Measurements from ENCODE around the gene PARVB. TPM values are rescaled to one million over a fixed set of nuclear protein-coding genes. Genes with fewer than 3 reads are reported as not detected.

Gene PARVB
- total and polyA plus RNA-seq, 2 of the 8 experiments (the other 6 are each of a cell fraction or from before 2014, with no cell fraction given), result 14.5 to 18.6 TPM

GRCh38 chr22:43995057-43995685 is 28.9 kb upstream of the PARVB start:
- Histone ChIP-seq H2BK20ac (ENCODE audit: low read length) (no peak overlapping the region), H3K79me2 (ENCODE audit: control insufficient read depth in 1 of 2, insufficient read depth in 2 of 2, low read length in 2 of 2) (no peaks in the 10 kb centered on the region), H3K14ac (ENCODE audit: insufficient read length) (no peak overlapping the region), H4K91ac (replicated peaks; ENCODE audit: insufficient read length, low read length) (no peak overlapping the region), H3K9me3 (ENCODE audit: insufficient read depth in 2 of 2, low read depth in 1 of 2, low read length in 1 of 2) (no peaks in the 10 kb centered on the region), H3K36me3 (ENCODE audit: control insufficient read depth in 2 of 4, insufficient read depth in 4 of 4, low read length in 3 of 4) (peaks cover 0 to 16% (median 14%) of the 10 kb centered on the region in 4 experiments; a peak in 5 of 8 replicates), H4K5ac (ENCODE audit: insufficient read length, low read depth, low read length) (no peak overlapping the region), H4K20me1 (replicated peaks in 1 of 2; ENCODE audit: control insufficient read depth in 1 of 2, insufficient read depth in 2 of 2, low read length in 2 of 2) (peaks cover 0 to 9% of the 10 kb centered on the region in 2 experiments), H3K27ac (ENCODE audit: low read depth, low read length) (no peak overlapping the region), H2AK5ac (ENCODE audit: low read depth, low read length) (no peak overlapping the region), H2BK12ac (ENCODE audit: low read depth, low read length) (no peak overlapping the region), H3K27me3 (replicated peaks in 1 of 4; ENCODE audit: control insufficient read depth in 3 of 4, extremely low read depth in 1 of 4, insufficient read depth in 3 of 4, low read length in 3 of 4) (no peaks in the 10 kb centered on the region), H3K18ac (ENCODE audit: extremely low read depth, low read length) (no peak overlapping the region), H4K8ac (ENCODE audit: extremely low read depth, insufficient read depth, low read length) (no peak overlapping the region), H3K4me3 (ENCODE audit: extremely low read depth in 1 of 4, insufficient read depth in 2 of 4, low read depth in 3 of 4, low read length in 4 of 4) (no peak overlapping the region), H3K23ac (ENCODE audit: insufficient read length) (no peak overlapping the region), H3K79me1 (ENCODE audit: low read depth, low read length) (no peaks in the 10 kb centered on the region), H3K23me2 (ENCODE audit: low read depth, low read length) (no peaks in the 10 kb centered on the region), H3K4ac (replicated peaks; ENCODE audit: insufficient read length, low read depth, low read length) (no peak overlapping the region), H2AFZ (ENCODE audit: low read length) (no peak overlapping the region), H2BK15ac (ENCODE audit: low read length) (no peak overlapping the region), H3K4me1 (replicated peaks in 1 of 4; ENCODE audit: control insufficient read depth in 3 of 4, insufficient read depth in 4 of 4, low read length in 3 of 4) (peaks cover 0 to 2% (median 1%) of the 10 kb centered on the region in 4 experiments; a peak in 3 of 7 replicates), H2BK5ac (ENCODE audit: low read depth, low read length) (no peak overlapping the region), H3K56ac (replicated peaks; ENCODE audit: insufficient read length, low read depth, low read length) (no peak overlapping the region), H3K9ac (replicated peaks in 1 of 4; ENCODE audit: extremely low read depth in 1 of 4, low read depth in 3 of 4, low read length in 3 of 4) (no peak overlapping the region), H2BK120ac (replicated peaks; ENCODE audit: low read depth, low read length) (no peak overlapping the region), H3K4me2 (ENCODE audit: insufficient read depth in 1 of 2, low read depth in 2 of 2, low read length in 2 of 2) (no peak overlapping the region)
- DNase-seq (ENCODE audit: low read depth in 1 of 2, low spot score in 2 of 2) (no peak), FAIRE-seq (no peak)
- ChIA-PET CTCF (ENCODE audit: partially characterized antibody) (interaction anchor here (0.7 to 5.7 kb wide), 12 partner anchors 9 to 631 kb away, joined by 3 to 69 read pairs (median 4); no protein-coding TSS in a partner anchor), POLR2A (ENCODE audit: partially characterized antibody) (interaction anchor here (0.6 kb wide), 1 partner anchor 42 kb away, joined by 3 read pairs; no protein-coding TSS in a partner anchor)
- WGBS, 2 experiments (ENCODE audit: extremely low coverage in 1 of 2, insufficient coverage in 1 of 2, insufficient read length in 1 of 2, insufficient replicate concordance in 2 of 2, low coverage in 1 of 2, low lambda C conversion rate in 2 of 2, missing lambda C conversion rate in 1 of 2), result 92% methylated on average over 15 of the region's 15 CpGs; no CpG with 5 or more reads in 1 of the 2 experiments
- TF ChIP-seq TAF1 (IDR thresholded peaks at IDR 0.05; ENCODE audit: low read depth, low read length), result no peak
- no peak for TF ChIP-seq ASH2L (IDR thresholded peaks at IDR 0.05; ENCODE audit: low read length)
- TF ChIP-seq JUND (IDR thresholded peaks at IDR 0.05; ENCODE audit: low read length), result no peak
- no peak for TF ChIP-seq EZH2 (IDR thresholded peaks at IDR 0.05; ENCODE audit: low read depth, low read length, severe bottlenecking)
- no peak for TF ChIP-seq SP2 (IDR thresholded peaks at IDR 0.05; ENCODE audit: low read length)
- TF ChIP-seq SIN3A (conservative IDR thresholded peaks at IDR 0.05 in 1 of 2, IDR thresholded peaks at IDR 0.05 in 1 of 2; ENCODE audit: low read depth in 1 of 2, low read length in 2 of 2), result no peak
- TF ChIP-seq MAFK (IDR thresholded peaks at IDR 0.05; ENCODE audit: low read depth, low read length), result no peak
- no peak for TF ChIP-seq RBBP5 (IDR thresholded peaks at IDR 0.05; ENCODE audit: borderline replicate concordance, low read depth, low read length)
- TF ChIP-seq SUZ12 (IDR thresholded peaks at IDR 0.05; ENCODE audit: low read length), result no peak
- no peak for TF ChIP-seq YY1 (IDR thresholded peaks at IDR 0.05; ENCODE audit: low read depth, low read length)
- no peak for TF ChIP-seq CTBP2 (IDR thresholded peaks at IDR 0.05; ENCODE audit: borderline replicate concordance, insufficient read depth, insufficient read length, low read length)
- TF ChIP-seq USF2 (IDR thresholded peaks at IDR 0.05; ENCODE audit: low read length), result no peak
